ENCODE data around the gene SLC38A2.
A peak's percentile ranks its signal among the peaks of the same experiment; 100 is the strongest.

The SLC38A2 gene

DNA sequence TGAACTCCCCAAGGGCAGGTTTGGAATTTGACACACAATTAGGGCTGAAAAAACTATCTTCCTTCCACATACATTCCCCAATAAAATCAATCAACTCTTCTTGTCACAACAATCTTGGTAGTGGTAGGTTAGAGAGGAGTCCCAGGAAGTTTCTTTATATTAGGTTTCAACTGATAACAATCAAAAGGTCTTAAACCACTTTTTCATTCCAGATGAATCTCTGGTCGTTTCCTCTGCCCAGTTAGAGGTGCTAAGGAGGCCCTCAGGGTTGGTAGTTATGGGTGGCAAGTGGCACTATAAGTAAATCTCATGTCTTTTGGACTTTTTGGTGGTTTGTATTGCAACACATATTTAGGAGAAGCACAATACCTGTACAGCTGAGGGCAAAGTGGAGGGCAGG lies 1.7 kb upstream of the SLC38A2 start:
- no peak for DNase-seq

DNA sequence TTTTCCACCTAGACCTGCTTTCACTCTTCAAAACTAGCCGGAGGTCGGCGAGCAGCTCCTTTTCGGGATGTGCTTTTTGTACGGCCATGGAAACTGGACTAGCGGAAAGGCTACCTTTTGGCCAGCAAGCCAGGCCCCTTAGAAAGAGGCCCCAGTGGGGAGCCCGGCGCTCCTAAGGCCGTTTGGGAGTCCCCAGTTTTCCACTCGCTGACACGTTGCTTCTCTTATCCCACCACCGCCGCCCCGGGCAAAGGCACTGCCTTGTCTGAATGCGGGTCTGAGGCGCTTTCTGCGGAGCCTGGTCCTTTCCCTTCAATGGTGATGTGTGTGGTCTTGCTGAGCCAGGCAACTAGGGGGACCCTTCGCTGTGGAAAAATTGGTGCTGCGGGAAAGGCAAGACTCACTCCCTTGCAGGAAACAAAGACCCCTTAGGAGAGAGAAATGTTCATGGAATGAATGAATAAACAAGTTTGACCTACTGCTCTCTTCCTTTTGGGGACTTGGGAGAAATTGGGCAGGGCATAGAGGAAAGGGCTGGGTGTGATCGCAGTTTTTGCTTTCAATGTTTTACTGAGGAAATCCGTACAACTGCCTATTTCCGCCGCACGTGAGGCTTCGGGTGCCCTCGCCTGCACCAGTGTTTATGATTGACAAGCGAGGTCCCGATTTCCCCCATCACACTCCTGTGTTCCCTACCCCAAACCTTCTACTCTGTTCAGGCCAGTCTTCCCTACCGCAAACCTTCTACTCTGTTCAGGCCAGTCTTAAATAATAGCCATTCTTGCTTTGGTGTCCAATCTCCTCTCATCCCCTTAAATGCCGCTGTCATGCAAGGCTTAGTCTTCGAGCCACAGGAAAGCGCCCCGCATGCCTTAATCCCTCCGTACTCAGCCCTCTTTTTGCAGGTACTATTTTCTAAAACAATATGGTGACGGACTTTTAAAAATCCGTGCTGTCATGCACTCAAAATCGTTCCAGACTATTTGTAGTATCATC lies 1.0 kb upstream of the SLC38A2 start:
- peak in 1 of 4 experiments; percentile 24 for DNase-seq

DNA sequence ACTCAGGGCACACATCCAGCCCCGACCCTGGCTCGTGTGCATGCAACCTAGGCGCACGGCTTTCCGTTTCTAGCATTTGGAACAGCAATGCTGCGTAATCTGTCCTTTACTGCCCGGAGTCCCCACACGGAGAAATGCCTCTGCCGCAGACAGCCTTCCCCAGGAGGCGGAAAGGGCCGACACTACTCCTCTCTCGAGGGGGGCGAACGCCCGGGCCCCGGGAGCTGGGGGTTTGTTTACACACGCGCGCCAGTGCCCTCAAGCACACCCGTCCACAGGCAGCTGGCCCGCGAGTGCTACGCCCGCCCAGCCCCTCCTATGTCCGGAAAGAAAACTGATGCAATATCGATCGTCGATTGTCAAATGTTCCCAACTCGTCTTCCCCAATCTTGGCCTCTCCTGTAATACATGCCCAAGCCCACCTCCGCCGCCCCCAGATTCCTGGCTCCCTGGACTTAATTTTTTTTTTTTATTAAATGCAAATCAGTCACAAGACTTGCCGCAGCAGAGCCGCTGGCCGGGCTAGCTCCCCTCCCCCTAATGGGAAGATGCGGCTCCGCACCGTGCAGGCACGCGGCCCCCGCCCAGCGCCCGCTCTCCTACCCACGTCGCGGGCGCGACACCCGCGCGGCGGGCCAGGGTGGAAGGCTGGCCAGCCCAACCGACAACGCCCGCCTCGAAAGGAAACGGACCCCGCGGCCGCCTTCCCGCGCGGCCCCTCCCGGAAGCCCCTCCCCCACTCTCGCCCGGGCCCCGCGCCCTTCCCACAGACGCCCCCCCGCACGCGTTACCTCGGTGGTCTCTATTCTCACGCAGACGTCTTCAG lies 642 bp downstream of the SLC38A2 start:
- peak; percentile 47 to 61 (median 56) for DNase-seq

DNA sequence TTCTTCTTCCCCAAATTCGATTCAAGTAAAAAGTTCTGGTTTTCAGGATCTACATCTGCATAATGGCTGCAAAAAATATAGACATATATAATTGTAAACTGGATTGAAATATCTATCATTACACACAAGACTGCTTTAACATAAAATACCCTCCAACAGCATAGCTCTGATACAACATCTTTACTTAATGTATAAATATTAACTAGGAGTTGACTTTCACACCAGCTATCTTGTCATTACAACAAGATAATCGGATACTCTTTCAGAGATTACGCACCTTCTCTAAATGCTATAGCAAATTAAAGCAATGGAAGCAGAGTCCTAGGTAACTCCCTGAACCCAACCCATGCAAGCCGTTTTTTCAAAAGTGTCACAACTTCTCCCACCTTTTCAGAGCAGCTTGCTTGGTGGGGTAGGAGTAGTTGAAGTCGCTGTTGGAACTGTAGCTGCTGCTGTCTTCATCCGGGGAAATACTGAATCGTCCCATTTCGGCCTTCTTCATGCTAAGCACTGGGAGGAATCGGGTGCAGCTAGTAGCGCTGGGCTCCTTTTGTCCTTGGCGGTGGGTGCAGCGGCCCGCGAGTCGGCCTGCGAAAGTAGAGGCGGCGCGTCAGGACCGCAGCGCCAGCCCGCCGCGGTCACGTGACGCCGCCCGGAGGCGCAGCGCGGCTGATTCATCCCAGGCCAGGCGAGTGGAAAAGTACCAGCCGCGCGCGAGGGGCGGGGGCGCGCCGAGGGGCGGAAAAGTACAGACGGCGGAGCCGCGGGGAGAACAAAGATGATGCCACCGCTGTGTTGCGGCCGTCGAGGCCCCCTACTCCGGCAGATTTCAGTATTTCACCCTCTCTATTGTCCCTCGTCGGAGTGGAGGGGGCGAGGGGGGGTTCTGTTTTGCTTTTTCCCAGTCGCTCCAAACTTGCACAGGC lies 1.5 kb downstream of the SLC38A2 start:
- DNase-seq, result peak; percentile 84 to 90 (median 86)

DNA sequence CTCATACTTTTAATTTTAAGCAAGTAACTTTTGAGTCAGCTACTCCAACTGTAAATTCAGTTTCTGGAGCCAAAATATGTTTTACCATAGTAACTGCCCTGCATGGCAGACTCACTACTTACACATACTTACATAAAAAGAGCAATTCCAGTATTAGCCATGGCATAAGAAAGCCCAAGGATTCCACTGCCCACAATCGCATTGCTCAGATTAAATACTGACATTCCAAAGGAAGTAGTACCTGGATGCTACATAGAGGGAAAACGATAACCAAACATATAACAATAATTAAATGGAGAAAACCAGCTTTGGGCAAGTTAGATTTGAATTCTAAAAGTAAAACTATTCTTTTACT lies 2.2 kb downstream of the SLC38A2 start:
- no peak for DNase-seq

DNA sequence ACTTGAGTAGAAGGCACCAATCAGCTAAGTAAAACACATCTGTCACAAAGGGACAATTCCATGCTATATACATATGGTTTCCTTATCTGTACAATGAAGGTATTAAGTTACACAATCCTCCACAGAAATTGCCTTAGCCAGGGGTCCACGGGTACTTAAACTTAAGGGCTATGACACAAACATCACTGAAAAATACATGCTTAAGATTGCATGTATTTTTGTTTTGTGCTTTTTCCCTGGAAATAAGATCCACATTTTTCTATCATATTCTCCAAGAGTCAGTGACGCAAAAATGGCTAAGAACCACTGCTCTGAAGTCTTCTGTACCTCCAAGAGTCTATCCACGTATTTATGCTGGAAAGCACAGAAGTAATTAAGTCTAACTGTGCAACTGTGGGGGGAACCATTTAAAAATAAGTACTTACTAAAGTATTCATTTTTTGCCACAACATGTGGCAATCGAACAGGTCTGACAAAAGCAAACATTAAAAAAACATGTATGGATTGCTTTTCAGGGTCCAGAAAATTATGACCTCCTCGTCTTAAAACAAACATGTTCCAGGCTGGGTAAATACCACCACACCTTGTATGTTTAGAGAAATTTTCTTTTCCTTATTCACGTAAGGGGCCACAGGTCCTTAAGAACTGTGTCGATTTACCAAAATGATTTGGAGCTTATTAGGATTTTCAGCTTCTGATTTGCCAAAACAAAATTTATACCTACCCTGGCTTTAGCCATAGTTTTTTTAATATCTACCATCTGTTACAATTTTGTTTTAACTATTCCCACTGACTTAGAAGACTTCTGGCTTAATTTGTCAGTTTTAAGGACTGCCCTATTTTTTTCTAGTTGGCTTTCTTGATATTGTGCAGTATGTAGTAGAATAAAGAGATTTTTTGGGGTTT lies 2.8 kb downstream of the SLC38A2 start:
- DNase-seq, result no peak

DNA sequence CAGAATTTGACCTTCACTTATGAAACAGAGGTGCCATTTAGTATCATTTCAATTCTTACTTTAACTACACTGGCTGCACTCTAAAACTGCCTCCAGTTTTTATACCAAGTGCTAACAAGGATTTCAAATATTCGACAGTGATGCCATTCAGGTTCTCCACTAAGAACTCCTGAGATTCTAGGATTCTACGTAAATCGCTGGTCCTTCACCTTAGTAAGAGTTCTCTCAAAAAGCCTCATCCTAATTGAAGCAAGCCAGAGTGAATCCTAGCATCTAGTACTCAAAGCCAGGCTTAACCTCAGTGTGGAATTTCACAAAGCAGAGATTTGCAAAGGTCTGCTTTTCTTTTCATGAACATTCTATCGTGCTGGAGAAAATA lies 3.5 kb downstream of the SLC38A2 start:
- no peak for DNase-seq

DNA sequence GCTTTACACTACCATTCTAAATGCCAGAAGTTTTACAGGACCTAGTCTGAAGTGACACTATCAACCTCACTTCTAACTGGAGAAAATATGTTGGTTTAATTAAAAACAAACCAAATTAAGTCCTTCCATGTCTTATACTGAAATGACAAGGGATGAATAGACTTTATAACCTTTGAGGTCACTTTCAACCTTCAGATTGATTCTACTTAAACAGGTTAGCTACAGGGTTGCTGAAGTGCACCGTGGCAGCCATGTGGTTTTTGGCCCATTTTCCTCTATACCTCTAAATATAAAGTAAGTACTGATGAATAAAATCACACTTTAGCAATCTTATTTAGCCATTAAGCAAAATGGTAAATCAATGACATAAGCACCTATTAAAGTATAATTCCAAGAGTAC lies 3.9 kb downstream of the SLC38A2 start:
- no peak for DNase-seq

DNA sequence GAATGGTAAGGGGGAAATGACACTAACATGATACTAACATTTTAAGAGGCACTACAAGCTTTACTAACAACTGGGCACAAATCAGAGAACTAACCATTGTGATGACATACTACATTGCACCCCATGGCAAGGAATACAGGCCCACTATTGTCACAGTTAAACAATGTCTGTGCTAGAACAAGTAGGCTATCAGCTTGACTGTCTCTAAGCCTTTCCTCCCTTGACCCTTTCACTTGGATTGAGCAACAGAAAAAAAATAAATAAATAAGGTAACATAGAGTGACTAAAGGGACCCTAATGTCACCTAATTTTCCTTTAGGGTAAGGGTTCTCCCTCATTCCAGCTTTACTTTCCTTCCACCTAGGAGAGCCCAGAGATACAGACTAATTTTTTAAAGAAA lies 4.4 kb downstream of the SLC38A2 start:
- no peak for DNase-seq

DNA sequence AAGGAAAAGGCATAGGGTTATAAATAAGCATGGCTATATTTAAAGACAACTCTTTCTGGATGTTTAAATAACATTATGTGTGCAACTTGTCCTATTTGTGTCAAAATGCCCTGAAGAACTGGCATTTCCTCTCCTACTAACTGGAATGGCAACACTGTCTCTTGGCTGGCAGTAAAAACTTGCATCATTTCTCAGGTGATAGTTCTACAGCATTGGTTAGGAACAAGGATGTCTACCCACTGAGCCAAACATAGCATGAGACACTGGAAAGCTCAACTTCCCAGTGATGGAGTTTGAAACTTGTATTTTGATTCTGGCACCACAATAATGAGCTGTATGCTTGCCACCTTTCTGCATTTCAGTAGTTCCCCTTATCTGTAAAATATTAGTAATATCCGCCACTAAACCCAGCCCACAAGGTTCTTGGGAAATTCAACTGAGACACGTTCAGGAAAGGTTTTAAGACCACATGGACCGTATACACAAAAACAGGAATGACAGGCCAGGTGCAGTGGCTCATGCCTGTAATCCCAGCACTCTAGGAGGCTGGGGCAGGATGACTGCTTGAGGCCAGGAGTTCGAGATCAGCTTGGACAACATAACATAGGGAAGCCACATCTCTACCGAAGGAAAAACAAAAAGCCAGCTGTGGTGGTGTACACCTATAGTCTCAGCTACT lies 5.1 kb downstream of the SLC38A2 start:
- no peak for DNase-seq

DNA sequence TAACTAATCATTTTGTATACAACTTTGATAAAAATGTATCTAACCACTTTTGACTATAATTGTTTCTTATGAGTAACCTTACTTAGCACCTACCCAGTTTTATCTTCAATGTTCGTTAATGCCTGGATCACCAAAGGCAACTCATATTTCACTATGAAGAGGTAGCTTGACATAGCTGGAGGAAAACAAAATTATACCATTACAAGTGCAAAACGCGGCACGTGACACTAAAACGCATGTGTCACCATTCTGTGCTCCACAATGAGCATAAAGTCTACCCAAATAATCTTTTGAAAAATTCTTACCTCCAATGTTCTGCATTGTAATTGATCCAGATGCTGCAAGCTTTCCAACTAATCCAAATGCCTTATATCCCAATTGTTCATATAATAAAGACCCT lies 5.8 kb downstream of the SLC38A2 start:
- DNase-seq, result no peak

DNA sequence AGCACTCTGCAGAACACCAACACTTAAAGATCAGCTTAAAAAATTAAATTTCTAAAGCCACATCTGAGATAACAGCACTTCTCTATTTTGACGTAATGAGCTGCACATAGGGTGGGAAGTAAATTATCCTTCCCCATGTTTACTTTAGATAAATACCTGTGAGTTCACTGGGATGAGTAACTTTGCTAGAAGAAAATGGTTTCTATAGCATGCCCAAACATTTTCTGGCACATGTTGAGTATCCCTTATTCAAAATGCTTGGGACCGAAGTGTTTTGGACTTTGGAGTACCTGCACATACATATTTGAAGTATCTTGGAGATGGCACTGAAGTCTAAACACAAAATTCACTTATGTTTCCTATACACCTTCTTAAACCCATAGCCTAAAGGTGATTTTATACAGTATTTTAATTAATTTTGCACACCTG lies 6.6 kb downstream of the SLC38A2 start:
- no peak for DNase-seq

DNA sequence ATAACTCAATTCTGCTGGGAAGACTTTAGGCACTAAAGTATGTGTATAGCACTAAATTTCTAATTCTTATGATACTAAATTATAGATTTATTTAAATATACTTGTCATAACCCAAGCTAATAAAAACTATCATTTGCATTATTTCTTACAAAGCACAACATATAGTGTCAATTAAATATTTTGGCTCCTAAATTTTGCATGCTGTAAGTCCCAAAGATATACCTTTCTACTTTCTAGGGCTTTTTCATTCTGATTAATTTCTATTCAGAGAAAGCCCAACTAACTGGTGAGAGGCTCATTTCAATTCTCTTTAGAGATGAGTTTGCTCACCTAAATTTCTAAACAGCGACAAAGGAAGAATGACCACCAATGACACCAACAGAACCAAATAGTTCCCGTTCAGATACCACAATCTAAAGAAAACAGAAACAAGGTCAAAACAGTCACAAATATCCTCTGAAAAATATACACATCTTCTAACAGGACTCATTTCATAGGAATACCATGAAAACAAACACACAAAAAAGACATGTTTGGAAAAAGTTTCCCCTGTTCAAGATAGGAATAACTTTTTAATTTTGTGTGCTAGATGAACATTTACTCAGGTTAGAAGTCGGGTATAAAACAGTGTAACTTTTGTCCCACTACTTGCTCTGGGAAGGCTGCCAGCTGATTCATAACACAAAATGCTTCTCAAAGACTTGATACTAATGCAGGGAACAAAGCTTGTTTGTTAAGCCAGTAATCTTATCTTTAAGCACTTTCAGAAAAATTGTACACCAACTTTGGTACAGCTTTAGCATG lies 7.6 kb downstream of the SLC38A2 start:
- no peak for DNase-seq

DNA sequence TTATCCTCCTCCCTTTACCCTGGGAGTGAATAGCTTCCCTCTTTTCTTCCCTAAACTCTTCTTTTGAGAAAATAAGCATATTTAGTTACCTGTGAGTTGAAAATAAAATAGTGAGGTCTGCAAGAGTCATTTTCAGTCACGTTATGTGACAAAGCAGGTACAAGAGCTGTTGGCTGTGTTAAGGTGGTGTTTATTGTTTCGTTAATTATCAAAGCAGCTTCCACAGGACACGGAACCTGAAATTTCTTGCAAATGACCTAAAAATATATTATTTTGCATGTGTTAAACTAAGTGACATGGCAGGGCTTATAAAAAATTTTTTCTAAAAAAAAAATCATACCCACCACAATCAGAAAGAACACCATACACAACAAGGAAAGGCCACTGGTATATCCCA lies 8.3 kb downstream of the SLC38A2 start:
- no peak for DNase-seq

DNA sequence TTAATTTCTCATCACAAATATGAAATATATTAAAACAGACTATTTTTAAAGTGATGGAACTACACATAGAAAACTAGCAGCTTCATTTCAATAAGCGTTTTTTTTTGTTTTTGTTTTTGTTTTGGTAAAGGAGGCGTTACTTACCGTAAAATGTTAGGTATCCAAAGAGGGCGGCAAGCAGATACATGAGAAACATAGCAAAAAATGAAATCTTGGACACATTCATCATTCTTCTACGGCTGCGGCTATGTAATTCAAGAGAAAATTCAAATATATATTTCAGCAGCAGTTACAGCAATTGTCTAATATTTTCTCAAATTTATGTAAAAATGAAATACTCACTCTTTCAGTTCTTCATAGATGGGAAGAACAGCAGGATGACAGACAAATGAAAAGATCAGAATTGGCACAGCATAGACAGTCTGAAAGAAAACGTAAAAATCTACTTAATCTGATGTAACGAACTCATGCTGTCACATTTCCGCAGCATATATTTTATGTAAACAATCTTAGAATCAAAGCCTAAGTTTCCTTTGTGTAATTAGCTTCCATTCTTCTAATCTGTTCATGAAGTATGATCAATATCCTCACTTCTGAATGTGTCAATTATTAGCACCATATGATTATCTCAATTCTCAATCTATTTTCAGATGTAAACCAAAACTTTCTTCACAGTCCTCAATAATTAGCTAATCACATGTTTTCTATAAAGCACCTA lies 8.8 kb downstream of the SLC38A2 start:
- no peak for DNase-seq

DNA sequence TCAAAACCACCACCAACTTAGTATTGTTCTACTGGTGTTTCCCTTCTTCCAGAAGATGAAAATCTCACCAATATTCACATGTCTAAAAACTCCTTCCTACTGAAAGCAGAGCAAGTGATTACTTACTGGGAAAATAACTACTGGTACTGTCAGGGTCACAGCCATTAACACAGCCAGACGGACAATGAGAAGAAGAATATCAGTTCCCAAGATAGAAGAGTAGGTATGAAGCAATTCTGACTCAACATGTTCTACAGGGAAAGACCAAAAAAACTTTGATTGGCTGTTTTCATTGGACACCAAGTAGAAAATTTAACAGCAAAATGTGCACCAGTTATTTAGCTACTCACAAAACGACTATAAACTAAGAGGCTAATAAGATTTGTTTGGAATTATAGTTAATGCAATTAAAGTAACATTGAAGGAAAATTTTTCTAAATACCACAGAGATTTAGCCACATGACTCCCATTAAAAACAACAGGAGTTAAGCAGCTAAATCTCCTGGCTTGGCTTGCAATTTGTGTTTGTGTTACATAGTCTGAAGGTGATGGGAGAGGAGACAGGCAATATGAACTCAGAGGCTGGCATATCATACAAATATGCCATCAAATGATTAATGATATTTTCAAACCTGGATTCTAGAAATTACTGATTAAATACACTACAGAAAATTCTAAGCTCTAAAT lies 9.5 kb downstream of the SLC38A2 start:
- no peak for DNase-seq

DNA sequence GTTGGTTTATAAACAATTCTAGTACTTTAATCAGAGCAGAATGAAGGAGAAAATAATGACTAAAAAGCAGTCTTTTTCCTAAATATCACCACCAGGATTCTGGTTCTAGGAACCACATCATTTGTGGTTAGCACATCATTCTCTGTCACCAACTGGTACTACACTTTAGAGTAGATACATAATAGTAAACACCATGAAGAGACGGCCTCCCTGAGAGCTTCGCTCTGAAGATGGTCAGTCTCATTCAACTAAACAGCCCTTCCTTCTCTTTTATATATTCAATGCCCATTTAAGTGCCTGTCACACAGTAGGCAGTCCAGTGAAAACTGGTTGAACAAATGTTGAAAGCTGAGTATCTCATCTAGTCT lies 10.9 kb downstream of the SLC38A2 start:
- DNase-seq, result no peak

DNA sequence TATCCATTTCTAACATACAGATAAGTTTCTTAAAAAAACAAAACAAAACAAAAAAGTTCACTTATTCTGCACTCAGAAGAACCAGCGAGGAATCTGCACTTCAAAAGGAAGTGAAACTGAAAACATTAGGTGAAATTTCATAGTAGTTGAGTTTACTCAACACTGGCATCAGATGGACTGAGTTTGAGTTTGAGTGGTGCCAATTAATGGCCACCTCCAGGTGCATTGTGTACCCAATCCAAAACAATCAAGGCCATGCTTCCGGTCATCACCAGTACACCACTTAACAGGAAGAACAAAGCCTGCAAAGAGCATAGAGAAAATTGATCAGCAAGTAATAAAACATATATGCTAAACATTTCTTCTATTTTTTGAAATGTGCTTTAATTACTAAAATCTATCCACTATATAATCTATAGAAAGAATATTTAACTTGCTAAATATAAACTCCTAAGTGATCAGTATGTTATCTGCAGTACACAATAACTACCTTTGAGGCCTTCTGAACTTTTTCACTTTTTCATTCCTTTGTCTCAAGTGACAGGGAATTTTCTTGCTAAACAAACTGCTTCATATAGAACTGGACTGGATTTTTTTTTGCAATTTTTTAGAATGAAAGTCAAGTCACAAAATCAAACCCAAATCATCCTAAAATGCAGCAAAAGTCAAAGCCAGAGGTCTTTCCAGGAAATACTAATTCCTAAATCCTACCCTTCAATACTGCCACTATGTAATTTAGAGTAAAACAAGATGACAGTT lies 11.5 kb downstream of the SLC38A2 start:
- no peak for DNase-seq
